ENCODE measurements around the gene GRIFIN. TPM values are rescaled to one million over a fixed set of nuclear protein-coding genes. Genes with fewer than 3 reads are reported as not detected.

The GRIFIN gene
- total and polyA plus RNA-seq, 9 of the 15 experiments (the other 6 are each of a cell fraction or from before 2014, with no cell fraction given) = not detected

DNA sequence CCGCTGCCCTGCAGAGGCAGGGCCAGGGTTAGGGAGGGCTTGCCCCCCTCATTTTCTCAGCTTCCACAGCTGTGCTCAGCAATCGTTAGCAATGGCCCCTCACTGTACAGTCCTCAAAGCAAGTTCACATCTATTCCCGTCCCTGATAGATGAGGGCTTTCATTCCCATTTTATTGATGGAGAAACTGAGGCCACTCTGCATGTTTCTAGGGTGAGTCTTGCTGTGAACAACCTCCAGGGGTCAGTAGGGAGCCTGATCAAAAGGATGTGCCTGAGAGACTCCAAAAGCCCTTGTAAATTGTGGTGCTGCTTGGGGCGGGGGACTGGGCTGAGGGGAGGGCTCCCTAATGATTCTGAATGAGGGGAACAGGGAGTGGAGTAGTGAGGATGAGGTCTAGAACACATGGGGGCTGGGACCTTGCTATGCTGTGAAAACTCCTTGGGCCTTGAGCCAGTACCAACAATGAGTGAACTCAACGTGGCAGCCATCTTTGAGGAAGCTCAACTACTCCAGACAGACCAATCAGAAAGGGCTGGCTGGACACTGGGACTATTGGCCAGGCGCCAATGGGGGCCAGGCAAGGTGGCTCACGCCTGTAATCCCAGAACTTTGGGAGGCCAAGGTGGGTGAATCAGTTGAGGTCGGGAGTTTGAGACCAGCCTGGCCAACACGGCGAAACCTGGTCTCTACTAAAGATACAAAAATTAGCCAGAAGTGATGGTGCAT, 6.7 kb upstream of the GRIFIN start (continued):
- TF ChIP-seq KLF13 (tag; IDR thresholded peaks at IDR 0.05; ENCODE audit: borderline replicate concordance, low read depth) (no peak), KDM1A (IDR thresholded peaks at IDR 0.05) (peak; percentile 29 to 53; a peak in 2 of 4 replicates), GATA2 (CRISPR knock-in tag; IDR thresholded peaks at IDR 0.05) (no peak), SPI1 (IDR thresholded peaks at IDR 0.05; ENCODE audit: borderline replicate concordance, low read depth, low read length) (no peak), ADNP (tag; IDR thresholded peaks at IDR 0.05) (peak; percentile 54; the same call in 1 of the 2 replicates), RBM25 (IDR thresholded peaks at IDR 0.05; ENCODE audit: low read depth, low read length, severe bottlenecking) (peak; percentile 70), TCF7 (IDR thresholded peaks at IDR 0.05; ENCODE audit: borderline replicate concordance) (no peak), POU5F1 (IDR thresholded peaks at IDR 0.05; ENCODE audit: borderline replicate concordance, low read depth, low read length, partially characterized antibody) (no peak), DNMT1 (IDR thresholded peaks at IDR 0.05) (no peak), BRF1 (IDR thresholded peaks at IDR 0.05; ENCODE audit: borderline replicate concordance, extremely low read depth, insufficient read length) (no peak), CBX5 (IDR thresholded peaks at IDR 0.05; ENCODE audit: borderline replicate concordance, low read depth) (no peak), ZNF12 (CRISPR knock-in tag; IDR thresholded peaks at IDR 0.05) (no peak), CBX1 (IDR thresholded peaks at IDR 0.05; ENCODE audit: low read depth) (0 out of 2 replicates have a peak, but pooled peaks have one; percentile 33), POLR2A (conservative IDR thresholded peaks at IDR 0.05) (no peak), JUN (IDR thresholded peaks at IDR 0.05; ENCODE audit: borderline replicate concordance, low read depth, low read length) (no peak), JUN (CRISPR knock-in tag; IDR thresholded peaks at IDR 0.05; ENCODE audit: borderline replicate concordance) (no peak)
- TF ChIP-seq, protein P1, sequence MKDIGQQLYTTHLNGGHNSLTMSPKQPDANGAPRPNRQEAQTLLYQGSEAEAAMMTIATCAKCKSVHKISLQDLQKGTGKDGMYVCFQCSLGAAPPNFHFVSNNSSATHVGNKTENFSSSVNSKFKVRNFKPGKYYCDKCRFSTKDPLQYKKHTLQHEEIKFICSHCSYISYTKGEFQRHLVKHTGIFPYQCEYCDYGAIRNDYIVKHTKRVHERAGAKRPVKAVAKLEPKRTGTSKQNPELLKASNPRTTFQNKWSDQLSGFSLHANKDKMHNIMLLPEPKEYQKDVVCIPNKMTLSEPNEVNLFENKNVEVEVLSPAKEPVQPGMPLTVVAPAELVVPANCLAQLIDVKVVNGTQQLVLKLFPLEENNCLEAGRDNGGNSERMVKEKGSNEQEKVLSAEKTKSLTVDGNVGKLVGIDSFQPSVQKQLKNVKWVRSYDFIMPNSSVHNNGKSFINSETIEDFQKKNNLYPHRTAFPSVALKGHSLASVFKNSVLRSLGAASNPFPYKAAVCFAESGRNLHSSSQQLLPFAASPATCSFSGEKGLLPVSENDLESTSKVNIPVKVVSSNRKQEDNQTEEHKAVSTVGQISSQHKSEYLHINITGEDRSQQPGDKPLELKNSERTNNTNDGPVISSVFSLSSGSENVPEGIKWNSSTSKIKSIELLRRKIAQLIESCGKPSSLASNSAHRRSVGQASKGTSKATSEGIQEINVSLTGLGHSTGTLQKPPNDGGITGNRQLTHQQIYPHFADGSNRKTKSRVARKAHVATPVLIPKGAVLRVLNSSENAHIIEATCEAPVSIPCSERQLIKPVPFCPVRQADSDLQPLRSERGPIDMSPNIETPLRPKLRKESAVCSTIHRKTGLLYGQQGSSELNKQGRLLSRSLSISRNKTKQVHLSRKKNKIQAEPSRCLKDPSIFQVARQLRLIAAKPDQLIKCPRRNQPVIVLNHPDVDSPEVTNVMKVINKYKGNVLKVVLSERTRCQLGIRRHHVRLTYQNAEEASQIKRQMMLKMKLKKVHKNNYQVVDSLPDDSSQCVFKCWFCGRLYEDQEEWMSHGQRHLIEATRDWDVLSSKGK (CRISPR knock-in tag; IDR thresholded peaks at IDR 0.05) = no peak
- TF ChIP-seq, protein P2, sequence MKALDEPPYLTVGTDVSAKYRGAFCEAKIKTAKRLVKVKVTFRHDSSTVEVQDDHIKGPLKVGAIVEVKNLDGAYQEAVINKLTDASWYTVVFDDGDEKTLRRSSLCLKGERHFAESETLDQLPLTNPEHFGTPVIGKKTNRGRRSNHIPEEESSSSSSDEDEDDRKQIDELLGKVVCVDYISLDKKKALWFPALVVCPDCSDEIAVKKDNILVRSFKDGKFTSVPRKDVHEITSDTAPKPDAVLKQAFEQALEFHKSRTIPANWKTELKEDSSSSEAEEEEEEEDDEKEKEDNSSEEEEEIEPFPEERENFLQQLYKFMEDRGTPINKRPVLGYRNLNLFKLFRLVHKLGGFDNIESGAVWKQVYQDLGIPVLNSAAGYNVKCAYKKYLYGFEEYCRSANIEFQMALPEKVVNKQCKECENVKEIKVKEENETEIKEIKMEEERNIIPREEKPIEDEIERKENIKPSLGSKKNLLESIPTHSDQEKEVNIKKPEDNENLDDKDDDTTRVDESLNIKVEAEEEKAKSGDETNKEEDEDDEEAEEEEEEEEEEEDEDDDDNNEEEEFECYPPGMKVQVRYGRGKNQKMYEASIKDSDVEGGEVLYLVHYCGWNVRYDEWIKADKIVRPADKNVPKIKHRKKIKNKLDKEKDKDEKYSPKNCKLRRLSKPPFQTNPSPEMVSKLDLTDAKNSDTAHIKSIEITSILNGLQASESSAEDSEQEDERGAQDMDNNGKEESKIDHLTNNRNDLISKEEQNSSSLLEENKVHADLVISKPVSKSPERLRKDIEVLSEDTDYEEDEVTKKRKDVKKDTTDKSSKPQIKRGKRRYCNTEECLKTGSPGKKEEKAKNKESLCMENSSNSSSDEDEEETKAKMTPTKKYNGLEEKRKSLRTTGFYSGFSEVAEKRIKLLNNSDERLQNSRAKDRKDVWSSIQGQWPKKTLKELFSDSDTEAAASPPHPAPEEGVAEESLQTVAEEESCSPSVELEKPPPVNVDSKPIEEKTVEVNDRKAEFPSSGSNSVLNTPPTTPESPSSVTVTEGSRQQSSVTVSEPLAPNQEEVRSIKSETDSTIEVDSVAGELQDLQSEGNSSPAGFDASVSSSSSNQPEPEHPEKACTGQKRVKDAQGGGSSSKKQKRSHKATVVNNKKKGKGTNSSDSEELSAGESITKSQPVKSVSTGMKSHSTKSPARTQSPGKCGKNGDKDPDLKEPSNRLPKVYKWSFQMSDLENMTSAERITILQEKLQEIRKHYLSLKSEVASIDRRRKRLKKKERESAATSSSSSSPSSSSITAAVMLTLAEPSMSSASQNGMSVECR (CRISPR knock-in tag; IDR thresholded peaks at IDR 0.05) = no peak
- TF ChIP-seq, protein P3, sequence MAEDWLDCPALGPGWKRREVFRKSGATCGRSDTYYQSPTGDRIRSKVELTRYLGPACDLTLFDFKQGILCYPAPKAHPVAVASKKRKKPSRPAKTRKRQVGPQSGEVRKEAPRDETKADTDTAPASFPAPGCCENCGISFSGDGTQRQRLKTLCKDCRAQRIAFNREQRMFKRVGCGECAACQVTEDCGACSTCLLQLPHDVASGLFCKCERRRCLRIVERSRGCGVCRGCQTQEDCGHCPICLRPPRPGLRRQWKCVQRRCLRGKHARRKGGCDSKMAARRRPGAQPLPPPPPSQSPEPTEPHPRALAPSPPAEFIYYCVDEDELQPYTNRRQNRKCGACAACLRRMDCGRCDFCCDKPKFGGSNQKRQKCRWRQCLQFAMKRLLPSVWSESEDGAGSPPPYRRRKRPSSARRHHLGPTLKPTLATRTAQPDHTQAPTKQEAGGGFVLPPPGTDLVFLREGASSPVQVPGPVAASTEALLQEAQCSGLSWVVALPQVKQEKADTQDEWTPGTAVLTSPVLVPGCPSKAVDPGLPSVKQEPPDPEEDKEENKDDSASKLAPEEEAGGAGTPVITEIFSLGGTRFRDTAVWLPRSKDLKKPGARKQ (CRISPR knock-in tag; IDR thresholded peaks at IDR 0.05) = no peak
